Neuron (in vitro differentiated cells): ENCODE results near the gene CHMP4A.
"Not testable (repeated sequence)": the region's sequence is repeated elsewhere in the genome, so short reads cannot be mapped to it uniquely, and the experiment has no call there.

ENCODE experiments used
- H2AFZ ChIP-seq: one replicate; pipeline ENCODE4 v1.6.1; 2013; ENCODE audit warnings: low read depth, mild to moderate bottlenecking, inconsistent platforms, low read length, moderate library complexity
- H3K27me3 ChIP-seq: one replicate; pipeline ENCODE4 v1.6.1; 2013; ENCODE audit warnings: low read length; ENCODE audit not compliant: insufficient read depth
- H3K36me3 ChIP-seq: one replicate; pipeline ENCODE4 v1.6.1; 2013; ENCODE audit warnings: low read length; ENCODE audit not compliant: insufficient read depth
- H3K4me1 ChIP-seq: one replicate; pipeline ENCODE4 v1.6.1; 2013; ENCODE audit warnings: low read length; ENCODE audit not compliant: insufficient read depth
- H3K4me3 ChIP-seq: 2 replicates; pipeline ENCODE4 v1.5.1; 2013; ENCODE audit warnings: mild to moderate bottlenecking, low read length, moderate library complexity
- H3K9me3 ChIP-seq: one replicate; pipeline ENCODE4 v1.6.1; 2013; ENCODE audit warnings: low read length

Gene CHMP4A

GRCh38 chr14:24254630-24255392, 41.5 kb upstream of the CHMP4A start:
- H3K4me3 ChIP-seq = no peak overlapping the region
- H3K4me1 ChIP-seq = no peaks in the 10 kb centered on the region
- H3K36me3 ChIP-seq = no peaks in the 10 kb centered on the region
- no peaks in the 10 kb centered on the region for H3K9me3 ChIP-seq
- no peaks in the 10 kb centered on the region for H3K27me3 ChIP-seq
- no peak overlapping the region for H2AFZ ChIP-seq

DNA sequence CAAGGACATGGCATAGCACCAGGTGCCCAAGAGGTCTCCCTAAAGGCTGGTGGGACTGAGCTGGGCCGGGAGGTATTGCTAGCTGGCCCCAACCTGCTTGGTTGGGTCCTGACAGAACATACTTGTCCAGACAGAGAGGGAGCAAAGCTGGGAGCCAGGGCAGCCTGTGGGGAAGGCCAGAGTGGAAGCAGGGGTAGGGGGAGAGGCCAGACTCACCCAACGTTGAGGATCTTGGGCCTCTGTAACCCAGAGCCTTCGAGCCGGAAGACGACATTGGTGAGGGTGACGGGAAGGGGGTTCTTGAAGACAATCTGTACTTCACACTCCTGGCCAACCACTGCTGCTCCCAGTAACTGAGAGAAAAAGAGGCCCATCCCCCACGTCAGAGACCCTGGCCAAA, 40.6 kb upstream of the CHMP4A start:
- H3K4me3 ChIP-seq = no peak overlapping the region

GRCh38 chr14:24252289-24253124, 39.2 kb upstream of the CHMP4A start:
- H3K4me3 ChIP-seq = no peak overlapping the region
- H3K9me3 ChIP-seq = no peaks in the 10 kb centered on the region
- H3K4me1 ChIP-seq = no peaks in the 10 kb centered on the region
- no peaks in the 10 kb centered on the region for H3K36me3 ChIP-seq
- H3K27me3 ChIP-seq = no peaks in the 10 kb centered on the region
- no peak overlapping the region for H2AFZ ChIP-seq

More for the DNA sequence above, 40.6 kb upstream of the CHMP4A start:
- Histone ChIP-seq H3K9me3 (no peaks in the 10 kb centered on the region), H3K4me1 (no peaks in the 10 kb centered on the region), H3K27me3 (no peaks in the 10 kb centered on the region), H2AFZ (no peak overlapping the region), H3K36me3 (no peaks in the 10 kb centered on the region)

DNA sequence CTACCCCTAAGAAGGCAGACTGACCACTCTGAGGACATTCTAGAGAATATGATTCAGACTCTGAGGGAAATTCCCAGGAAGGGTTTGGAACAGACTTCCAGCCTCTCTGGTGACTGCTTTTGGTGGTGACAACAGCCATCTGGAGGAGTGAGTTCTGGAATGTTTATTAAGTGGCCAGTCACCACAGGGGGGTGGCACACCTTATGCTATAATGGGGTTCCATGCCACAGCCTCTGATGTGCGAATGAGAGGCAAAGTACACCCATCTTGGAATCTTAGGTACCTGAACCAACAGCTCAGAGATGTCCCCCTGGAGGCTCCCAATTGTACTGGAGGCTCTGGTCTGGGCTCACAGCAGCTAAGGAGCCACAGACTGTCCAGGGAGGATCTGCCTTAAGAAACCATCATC, 38.6 kb upstream of the CHMP4A start:
- Histone ChIP-seq H3K4me1 (no peaks in the 10 kb centered on the region), H2AFZ (no peak overlapping the region), H3K9me3 (no peaks in the 10 kb centered on the region), H3K36me3 (no peaks in the 10 kb centered on the region), H3K4me3 (no peak overlapping the region), H3K27me3 (no peaks in the 10 kb centered on the region)

DNA sequence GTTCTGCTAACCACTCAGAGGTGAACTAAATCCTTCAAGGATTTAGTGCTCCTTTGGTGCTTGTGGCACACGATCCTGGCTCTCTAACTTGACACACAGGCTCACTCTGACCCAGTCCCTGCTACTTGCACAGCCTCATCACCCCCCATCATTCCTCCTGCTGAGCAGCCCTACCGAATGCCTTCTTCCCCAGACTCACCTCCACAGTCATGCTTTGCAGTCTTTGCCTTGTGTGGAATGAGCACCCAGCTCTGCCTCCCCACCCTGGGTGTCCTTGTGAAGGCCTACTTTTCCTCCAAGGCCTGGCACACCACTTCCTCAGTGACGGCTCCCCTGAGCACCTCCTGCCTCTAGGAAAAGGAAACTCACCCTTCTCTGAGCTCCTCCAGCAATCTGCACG, 37.1 kb upstream of the CHMP4A start:
- Histone ChIP-seq H3K4me3 (no peak overlapping the region), H3K9me3 (no peaks in the 10 kb centered on the region), H3K4me1 (no peaks in the 10 kb centered on the region), H3K27me3 (no peaks in the 10 kb centered on the region), H2AFZ (no peak overlapping the region), H3K36me3 (no peaks in the 10 kb centered on the region)

DNA sequence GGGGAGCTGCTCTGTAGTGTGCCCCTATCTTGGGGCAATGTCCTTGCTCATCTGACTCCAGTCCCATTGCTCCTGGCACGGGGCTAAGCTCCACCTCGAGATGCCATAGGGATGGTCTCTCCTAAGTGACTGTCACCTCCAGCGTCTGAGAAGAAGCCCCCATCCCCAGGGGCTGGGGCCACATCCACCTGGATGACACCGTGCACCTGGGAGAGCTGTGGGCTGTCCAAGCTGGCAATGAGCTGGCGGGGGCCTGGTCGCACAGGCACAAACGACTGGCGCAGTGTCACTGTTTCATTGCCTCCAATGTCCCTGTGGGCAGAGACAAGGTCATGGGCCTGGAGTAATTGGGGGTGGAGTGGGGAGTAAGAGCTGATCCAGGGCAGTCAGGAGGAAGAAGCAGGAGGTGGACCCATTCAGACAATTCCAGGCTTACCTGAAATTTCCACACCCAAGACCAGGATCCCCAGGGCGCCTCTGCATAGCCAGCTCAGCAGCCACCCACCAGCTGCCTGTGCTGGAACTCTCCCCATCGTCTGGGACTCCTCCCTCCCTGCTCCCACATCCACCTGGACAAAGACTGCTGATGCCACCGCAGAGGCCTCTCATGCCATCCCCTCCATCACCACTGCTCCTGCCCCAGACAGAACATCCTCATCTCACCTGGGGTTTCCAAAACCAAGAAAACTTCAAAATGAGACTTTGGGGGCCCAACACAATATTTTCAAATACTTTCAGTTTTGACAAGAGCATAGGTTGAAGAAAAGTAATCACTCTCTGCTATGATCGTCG, 36.1 kb upstream of the CHMP4A start:
- no peaks in the 10 kb centered on the region for H3K36me3 ChIP-seq
- H3K4me3 ChIP-seq = no peak overlapping the region
- H3K27me3 ChIP-seq = no peaks in the 10 kb centered on the region
- no peaks in the 10 kb centered on the region for H3K4me1 ChIP-seq
- H2AFZ ChIP-seq = no peak overlapping the region
- no peaks in the 10 kb centered on the region for H3K9me3 ChIP-seq

DNA sequence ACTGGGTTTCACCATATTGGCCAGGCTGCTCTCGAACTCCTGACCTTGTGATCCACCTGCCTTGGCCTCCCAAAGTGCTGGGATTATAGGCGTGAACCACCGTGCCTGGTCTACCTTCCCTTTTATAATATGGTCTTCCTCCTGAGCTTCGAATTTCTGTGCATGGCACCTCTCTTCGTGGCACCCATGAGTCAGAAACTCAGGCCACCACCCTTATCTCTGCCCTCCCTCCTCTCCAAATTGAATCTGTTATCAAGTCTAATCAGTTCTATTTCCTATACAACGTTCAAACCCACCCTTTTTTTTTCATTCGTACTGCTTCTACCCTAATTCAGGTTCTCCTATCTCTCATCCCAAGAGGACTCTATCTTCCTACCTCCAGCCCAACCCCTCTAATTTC, 34.1 kb upstream of the CHMP4A start:
- no peaks in the 10 kb centered on the region for H3K4me1 ChIP-seq
- H3K36me3 ChIP-seq = no peaks in the 10 kb centered on the region
- no peak overlapping the region for H2AFZ ChIP-seq
- H3K4me3 ChIP-seq = no peak overlapping the region
- no peaks in the 10 kb centered on the region for H3K27me3 ChIP-seq
- no peaks in the 10 kb centered on the region for H3K9me3 ChIP-seq

DNA sequence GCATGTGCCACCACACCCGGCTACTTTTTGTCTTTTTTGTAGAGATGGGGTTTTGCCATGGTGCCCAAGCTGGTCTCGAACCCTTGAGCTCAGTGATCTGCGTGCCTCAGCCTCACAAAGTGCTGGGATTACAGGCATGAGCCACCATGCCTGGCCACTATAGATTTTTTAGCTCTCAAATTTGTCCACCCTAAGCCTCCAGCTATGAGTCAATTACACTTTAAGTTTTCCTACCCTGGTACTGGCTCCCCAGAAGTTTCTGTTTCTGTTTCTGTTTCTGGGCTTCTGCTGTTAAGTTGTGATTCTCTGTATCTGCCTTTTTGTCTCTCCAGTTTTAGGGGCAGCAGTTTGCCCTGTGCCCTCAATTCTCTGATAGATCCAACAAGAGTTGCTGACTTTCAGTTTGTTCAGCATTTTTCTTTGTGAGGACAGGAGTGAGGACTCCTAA, 33.5 kb upstream of the CHMP4A start:
- Histone ChIP-seq H2AFZ (no peak overlapping the region), H3K36me3 (no peaks in the 10 kb centered on the region), H3K9me3 (no peaks in the 10 kb centered on the region), H3K4me3 (no peak overlapping the region), H3K4me1 (peaks cover 3% of the 10 kb centered on the region), H3K27me3 (no peaks in the 10 kb centered on the region)

GRCh38 chr14:24245350-24245749, 32.1 kb upstream of the CHMP4A start:
- H3K4me3 ChIP-seq, H2AFZ ChIP-seq, H3K27me3 ChIP-seq, H3K9me3 ChIP-seq, H3K36me3 ChIP-seq: not testable (repeated sequence)
- H3K4me1 ChIP-seq = peaks cover 16% of the 10 kb centered on the region

- Histone ChIP-seq H3K4me3 (peak overlapping the region; percentile 85), H3K4me1 (peaks cover 22% of the 10 kb centered on the region), H3K27me3 (no peaks in the 10 kb centered on the region), H2AFZ (peak overlapping the region; percentile 86), H3K36me3 (peaks cover 27% of the 10 kb centered on the region), H3K9me3 (no peaks in the 10 kb centered on the region)
Measured at GRCh38 chr14:24243336-24243836, 30.1 kb upstream of the CHMP4A start.

- Histone ChIP-seq H3K4me3 (peak overlapping the region; percentile 85), H3K27me3 (no peaks in the 10 kb centered on the region)
Measured at GRCh38 chr14:24241829-24242443, 28.6 kb upstream of the CHMP4A start.

DNA sequence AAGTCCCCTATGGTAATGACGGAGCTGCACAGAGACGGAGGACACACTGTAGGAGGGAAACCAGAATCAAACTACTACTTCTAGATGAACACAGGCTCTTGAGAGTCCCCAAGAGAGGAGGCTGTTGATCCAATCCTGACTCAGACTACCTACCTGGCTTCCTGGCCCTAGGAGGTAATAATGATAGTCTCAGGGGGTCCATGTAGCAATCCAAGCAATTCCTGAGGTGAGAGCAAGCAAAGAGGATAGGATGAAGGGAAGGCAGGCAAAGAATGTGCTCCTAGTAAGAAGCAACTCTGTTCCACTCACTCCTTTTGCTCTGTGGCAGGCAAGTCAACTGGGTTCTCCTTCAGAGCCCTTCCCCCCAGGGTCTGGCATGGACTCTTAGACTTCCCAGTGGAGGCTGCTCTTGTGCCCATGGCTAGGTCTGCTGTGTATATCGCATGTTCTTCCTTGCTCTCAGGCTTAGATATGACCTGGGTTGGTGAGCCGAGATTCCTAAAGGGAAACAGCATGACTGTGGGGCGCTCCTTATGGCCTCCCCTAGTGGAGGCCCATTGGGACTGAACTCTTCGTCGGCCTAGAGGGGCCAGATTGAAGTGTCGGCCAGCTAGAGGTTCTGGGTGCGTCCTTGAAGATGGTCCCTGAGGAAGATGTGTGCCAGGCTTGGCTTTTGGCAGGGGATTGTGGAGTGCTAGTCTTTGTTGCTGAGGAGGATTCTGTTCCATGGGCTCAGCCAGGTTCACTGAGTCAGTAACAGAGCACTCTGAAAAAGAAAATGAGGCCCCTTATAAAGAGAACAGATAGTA, 27.0 kb upstream of the CHMP4A start:
- Histone ChIP-seq H2AFZ (no peak overlapping the region), H3K4me1 (peaks cover 22% of the 10 kb centered on the region), H3K4me3 (no peak overlapping the region), H3K9me3 (no peaks in the 10 kb centered on the region), H3K36me3 (peaks cover 56% of the 10 kb centered on the region), H3K27me3 (no peaks in the 10 kb centered on the region)

More at GRCh38 chr14:24241829-24242443, 28.6 kb upstream of the CHMP4A start:
- Histone ChIP-seq H3K36me3 (peaks cover 42% of the 10 kb centered on the region), H2AFZ (peak overlapping the region; percentile 86), H3K4me1 (peaks cover 22% of the 10 kb centered on the region), H3K9me3 (no peaks in the 10 kb centered on the region)
